Lung (tissue), 12 donors: ENCODE data around the gene SLC8A1. TPM values are rescaled to one million over a fixed set of nuclear protein-coding genes. Genes with fewer than 3 reads are reported as not detected.

Experiments
- ATAC-seq: fragments of 200-7000 bp; cut with Tn5 transposase; one replicate; pipeline ENCODE4 v1.9.1; 2020; ENCODE audit warnings: moderate number of reproducible peaks; ENCODE audit not compliant: insufficient read depth, low FRiP score
- DNase-seq, 3 donors: peaks; one replicate each; pipeline ENCODE4 v3.0.0-alpha.2; 2013 to 2017
- H3K27ac ChIP-seq, 2 donors: one replicate each; pipeline ENCODE4 v1.5.1; 2013; ENCODE audit warnings: mild to moderate bottlenecking in 2 of 2, moderate library complexity in 2 of 2, control low read depth in 1 of 2, inconsistent platforms in 1 of 2, low read depth in 1 of 2, low read length in 1 of 2
- H3K27me3 ChIP-seq, 3 donors: one replicate each; pipeline ENCODE4 v1.5.1; 2013; ENCODE audit warnings: low read length in 2 of 3; ENCODE audit not compliant: control insufficient read depth in 3 of 3, insufficient read depth in 3 of 3
- H3K36me3 ChIP-seq, 4 donors: one replicate each; pipeline ENCODE4 v1.5.1; 2013; ENCODE audit warnings: low read length in 4 of 4, mild to moderate bottlenecking in 1 of 4, moderate library complexity in 1 of 4; ENCODE audit not compliant: control insufficient read depth in 4 of 4, insufficient read depth in 4 of 4
- H3K4me1 ChIP-seq, 5 donors: one replicate each; pipeline ENCODE4 v1.5.1; 2013; ENCODE audit warnings: low read length in 5 of 5, mild to moderate bottlenecking in 2 of 5, moderate library complexity in 1 of 5; ENCODE audit not compliant: control insufficient read depth in 5 of 5, insufficient read depth in 5 of 5
- H3K4me3 ChIP-seq: one replicate; pipeline ENCODE4 v1.5.1; 2013; ENCODE audit warnings: mild to moderate bottlenecking, control low read depth, moderate library complexity
- H3K9ac ChIP-seq, 2 donors: one replicate each; pipeline ENCODE4 v1.5.1; 2013; ENCODE audit warnings: low read length in 2 of 2, control low read depth in 1 of 2; ENCODE audit not compliant: insufficient read depth in 1 of 2
- H3K9me3 ChIP-seq, 4 donors: one replicate each; pipeline ENCODE4 v1.5.1; 2013; ENCODE audit warnings: low read length in 3 of 4, mild to moderate bottlenecking in 1 of 4, moderate library complexity in 1 of 4; ENCODE audit not compliant: control insufficient read depth in 4 of 4, insufficient read depth in 3 of 4
- WGBS, 2 donors: extraction: QIAGEN DNeasy Blood & Tissue Kit; methylation state at CpG; one replicate each; pipeline ENCODE4 v1.1.7; 2013; 5-methylcytosine and 5-hydroxymethylcytosine counted together
- polyA plus RNA-seq, 2 donors: library from polyadenylated mRNA; stranded (reverse); fragments of 200-250 nt; gene quantifications; one replicate each; pipeline ENCODE4 v1.2.1, GENCODE V29; 2013
- total RNA-seq, 2 donors: library from RNA; depleted of rRNA in 1 of 2; stranded (reverse); fragments of >200 nt in 1 of 2; gene quantifications; one replicate each; pipeline ENCODE4 v1.2.1, GENCODE V29; 2014 to 2021
- TF ChIP-seq, protein P1 (sequence below): IDR thresholded peaks from 2 replicates; pipeline ENCODE4 v1.5.1; 2012; ENCODE audit warnings: mild to moderate bottlenecking; ENCODE audit errors: control extremely low read depth, extremely low read depth
- donor health status: control.
- donor health status: control.
- donor health status: Bipolar disorder and iron deficiency.
- donor health status: healthy.
- donor health status: DM: yes; HTN: yes; CAD: no.

Gene SLC8A1
- total and polyA plus RNA-seq, 4 donors: 1.2 to 34.7 (median 18.4) TPM

DNA sequence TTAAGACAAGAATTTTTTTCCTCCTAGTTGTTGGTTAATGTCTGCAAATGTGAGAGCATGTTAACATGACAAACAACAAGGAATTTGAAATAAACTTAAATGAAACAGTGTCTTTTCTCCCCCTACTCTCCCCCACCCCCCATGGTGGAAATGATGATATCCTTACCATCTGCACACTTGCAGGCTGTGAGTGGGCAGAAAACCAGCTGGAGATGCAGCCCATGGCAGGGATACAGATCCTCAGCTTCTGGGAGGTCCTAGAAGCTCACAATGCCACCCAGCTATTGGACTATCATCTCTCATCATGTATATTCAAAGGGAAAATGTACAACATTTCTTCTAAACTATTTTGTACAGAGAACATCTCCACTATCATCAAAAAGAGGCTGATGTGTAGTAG is 196.8 kb downstream of the SLC8A1 start:
- H3K27ac ChIP-seq: no peak overlapping the region
- H3K4me1 ChIP-seq: peaks cover 0 to 11% (median 0%) of the 10 kb centered on the region in 5 donors
- DNase-seq (no peak), ATAC-seq (no peak)
- no peak overlapping the region for H3K4me3 ChIP-seq
- no peaks in the 10 kb centered on the region for H3K9me3 ChIP-seq
- no peaks in the 10 kb centered on the region for H3K27me3 ChIP-seq
- TF ChIP-seq, protein P1, sequence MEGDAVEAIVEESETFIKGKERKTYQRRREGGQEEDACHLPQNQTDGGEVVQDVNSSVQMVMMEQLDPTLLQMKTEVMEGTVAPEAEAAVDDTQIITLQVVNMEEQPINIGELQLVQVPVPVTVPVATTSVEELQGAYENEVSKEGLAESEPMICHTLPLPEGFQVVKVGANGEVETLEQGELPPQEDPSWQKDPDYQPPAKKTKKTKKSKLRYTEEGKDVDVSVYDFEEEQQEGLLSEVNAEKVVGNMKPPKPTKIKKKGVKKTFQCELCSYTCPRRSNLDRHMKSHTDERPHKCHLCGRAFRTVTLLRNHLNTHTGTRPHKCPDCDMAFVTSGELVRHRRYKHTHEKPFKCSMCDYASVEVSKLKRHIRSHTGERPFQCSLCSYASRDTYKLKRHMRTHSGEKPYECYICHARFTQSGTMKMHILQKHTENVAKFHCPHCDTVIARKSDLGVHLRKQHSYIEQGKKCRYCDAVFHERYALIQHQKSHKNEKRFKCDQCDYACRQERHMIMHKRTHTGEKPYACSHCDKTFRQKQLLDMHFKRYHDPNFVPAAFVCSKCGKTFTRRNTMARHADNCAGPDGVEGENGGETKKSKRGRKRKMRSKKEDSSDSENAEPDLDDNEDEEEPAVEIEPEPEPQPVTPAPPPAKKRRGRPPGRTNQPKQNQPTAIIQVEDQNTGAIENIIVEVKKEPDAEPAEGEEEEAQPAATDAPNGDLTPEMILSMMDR: no peak
- no peaks in the 10 kb centered on the region for H3K36me3 ChIP-seq
- H3K9ac ChIP-seq: no peak overlapping the region

DNA sequence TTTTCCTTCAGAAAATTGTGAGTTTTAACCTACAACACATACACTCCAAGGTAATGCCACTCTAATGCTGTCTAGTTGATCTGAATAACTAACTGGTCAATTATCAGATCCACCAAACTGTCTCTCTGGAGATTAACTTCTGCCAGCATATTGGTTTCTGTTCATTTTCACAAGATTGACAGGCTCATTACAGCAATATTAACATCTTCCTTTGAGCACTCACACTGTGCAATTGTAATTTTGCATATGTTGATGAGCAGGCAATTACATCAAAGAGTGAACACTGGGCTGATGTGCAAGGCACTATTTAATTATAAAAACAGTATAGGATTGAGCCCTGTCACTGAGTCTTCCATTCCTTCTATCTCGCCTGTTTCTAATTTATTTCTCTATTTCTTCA is 197.3 kb downstream of the SLC8A1 start:
- Histone ChIP-seq H3K27ac (no peak overlapping the region), H3K4me1 (peaks cover 0 to 11% (median 0%) of the 10 kb centered on the region in 5 donors), H3K4me3 (no peak overlapping the region), H3K9me3 (no peaks in the 10 kb centered on the region), H3K9ac (no peak overlapping the region), H3K27me3 (no peaks in the 10 kb centered on the region), H3K36me3 (no peaks in the 10 kb centered on the region)
- 95 to 97% methylated on average over 1 of the region's 1 CpG for WGBS, 2 donors
- TF ChIP-seq, protein P1: no peak
- ATAC-seq: no peak
- no peak for DNase-seq

DNA sequence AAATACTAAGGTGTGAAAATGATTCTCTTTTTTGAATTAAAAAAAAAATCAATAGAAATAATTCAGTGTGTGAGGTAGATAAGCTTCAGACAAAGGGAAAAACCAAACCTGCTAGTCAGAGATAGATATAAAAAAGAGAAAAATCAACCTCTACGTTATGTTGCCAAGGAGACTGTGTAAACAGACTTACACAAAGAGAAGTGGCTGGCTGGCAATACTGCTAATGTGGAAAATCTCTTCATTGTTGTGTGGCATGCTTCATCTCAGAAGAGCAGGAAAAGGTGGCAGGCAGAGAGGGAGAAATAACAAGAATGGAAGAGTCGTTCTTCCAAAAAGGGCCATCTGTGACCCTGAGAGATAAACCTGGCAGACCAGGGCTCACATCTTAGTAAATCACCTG is 200.8 kb downstream of the SLC8A1 start:
- H3K36me3 ChIP-seq: no peaks in the 10 kb centered on the region
- no peak overlapping the region for H3K9ac ChIP-seq
- TF ChIP-seq, protein P1: no peak
- no peaks in the 10 kb centered on the region for H3K27me3 ChIP-seq
- peak overlapping the region in 1 of 2 donors; percentile 10 for H3K27ac ChIP-seq
- WGBS, 2 donors: 24 to 53% methylated on average over 2 of the region's 2 CpGs
- no peak overlapping the region for H3K4me3 ChIP-seq
- peaks cover 0 to 25% (median 0%) of the 10 kb centered on the region in 5 donors for H3K4me1 ChIP-seq
- H3K9me3 ChIP-seq: no peaks in the 10 kb centered on the region
- peak in 2 of 3 donors; percentile 74 to 77 for DNase-seq
- ATAC-seq: no peak

DNA sequence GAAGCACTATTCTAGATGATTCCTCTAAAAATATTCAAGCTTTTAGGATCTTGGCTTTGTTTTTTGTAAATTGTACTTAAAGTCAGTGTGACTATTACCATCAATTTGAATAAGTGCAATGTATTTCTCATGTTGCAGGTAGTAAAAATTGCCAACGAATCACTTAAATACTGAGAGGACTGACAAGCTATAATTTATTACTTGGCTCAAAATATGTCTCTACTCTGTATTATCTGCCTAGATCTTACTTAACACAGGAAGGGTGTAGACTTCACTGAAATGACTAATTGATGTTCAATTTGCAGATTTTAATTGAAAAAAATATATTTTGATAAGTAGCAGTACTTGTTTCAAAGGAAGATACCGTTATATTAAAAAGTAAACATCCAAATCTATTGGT is 202.3 kb downstream of the SLC8A1 start:
- Histone ChIP-seq H3K27ac (no peak overlapping the region), H3K4me1 (peaks cover 0 to 28% (median 0%) of the 10 kb centered on the region in 5 donors), H3K4me3 (no peak overlapping the region), H3K9ac (no peak overlapping the region), H3K27me3 (no peaks in the 10 kb centered on the region), H3K9me3 (no peaks in the 10 kb centered on the region), H3K36me3 (no peaks in the 10 kb centered on the region)
- WGBS, 2 donors: 56 to 60% methylated on average over 2 of the region's 2 CpGs
- no peak for ATAC-seq
- DNase-seq: no peak
- TF ChIP-seq, protein P1: no peak
